ENCODE measurements around the gene RHOV. TPM values are rescaled to one million over a fixed set of nuclear protein-coding genes. Genes with fewer than 3 reads are reported as not detected.

Gene RHOV
- total and polyA plus RNA-seq, 5 experiments from 2014 or later: not detected

DNA sequence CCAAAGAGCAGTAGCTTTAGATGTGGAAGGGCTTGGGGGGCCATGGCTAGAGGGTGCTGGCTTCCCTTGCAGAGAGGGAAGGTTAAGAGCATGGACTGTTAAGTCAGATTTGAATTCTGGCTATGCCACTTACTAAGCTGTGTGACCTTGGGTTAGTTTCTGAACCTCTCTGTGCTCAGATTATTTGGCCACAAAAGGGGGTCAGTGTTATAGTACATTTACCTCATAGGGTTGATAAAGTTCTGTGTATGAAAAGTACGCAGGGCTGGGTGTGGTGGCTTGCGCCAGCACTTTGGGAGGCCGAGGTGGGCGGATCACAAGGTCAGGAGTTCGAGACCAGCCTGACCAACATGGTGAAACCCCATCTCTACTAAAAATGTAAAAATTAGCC lies 27.0 kb upstream of the RHOV start:
- ATAC-seq (no peak), DNase-seq (no peak)
- peaks cover 0 to 78% (median 12%) of the 10 kb centered on the region in 3 donors for H3K36me3 Mint-ChIP-seq
- POLR2A ChIA-PET: no interaction called here
- H3K9me3 Mint-ChIP-seq: no peaks in the 10 kb centered on the region
- peaks cover 6 to 51% (median 36%) of the 10 kb centered on the region in 4 donors for H3K4me1 Mint-ChIP-seq
- H3K4me3 Mint-ChIP-seq: no peak overlapping the region
- H3K27me3 Mint-ChIP-seq: no peaks in the 10 kb centered on the region
- H3K27ac Mint-ChIP-seq: peak overlapping the region in 3 of 10 donors; percentile 11 to 47 (median 40)

DNA sequence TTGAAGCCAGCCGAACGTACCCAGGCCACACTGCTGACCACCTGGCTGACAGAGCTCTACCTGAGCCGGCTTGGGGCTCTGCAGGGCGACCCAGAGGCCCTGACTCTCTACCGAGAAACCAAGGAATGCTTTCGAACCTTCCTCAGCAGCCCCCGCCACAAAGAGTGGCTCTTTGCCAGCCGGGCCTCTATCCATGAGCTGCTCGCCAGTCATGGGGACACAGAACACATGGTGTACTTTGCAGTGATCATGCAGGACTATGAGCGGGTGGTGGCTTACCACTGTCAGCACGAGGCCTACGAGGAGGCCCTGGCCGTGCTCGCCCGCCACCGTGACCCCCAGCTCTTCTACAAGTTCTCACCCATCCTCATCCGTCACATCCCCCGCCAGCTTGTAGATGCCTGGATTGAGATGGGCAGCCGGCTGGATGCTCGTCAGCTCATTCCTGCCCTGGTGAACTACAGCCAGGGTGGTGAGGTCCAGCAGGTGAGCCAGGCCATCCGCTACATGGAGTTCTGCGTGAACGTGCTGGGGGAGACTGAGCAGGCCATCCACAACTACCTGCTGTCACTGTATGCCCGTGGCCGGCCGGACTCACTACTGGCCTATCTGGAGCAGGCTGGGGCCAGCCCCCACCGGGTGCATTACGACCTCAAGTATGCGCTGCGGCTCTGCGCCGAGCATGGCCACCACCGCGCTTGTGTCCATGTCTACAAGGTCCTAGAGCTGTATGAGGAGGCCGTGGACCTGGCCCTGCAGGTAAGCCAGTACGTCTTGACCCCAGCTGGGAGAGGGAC lies 26.4 kb upstream of the RHOV start:
- Mint-ChIP-seq H3K27me3 (no peaks in the 10 kb centered on the region), H3K9me3 (no peaks in the 10 kb centered on the region), H3K4me1 (peaks cover 6 to 52% (median 39%) of the 10 kb centered on the region in 4 donors), H3K27ac (peak overlapping the region in 3 of 10 donors; percentile 11 to 47 (median 40)), H3K4me3 (no peak overlapping the region), H3K36me3 (peaks cover 0 to 81% (median 12%) of the 10 kb centered on the region in 3 donors)
- POLR2A ChIA-PET: no interaction called here
- no peak for ATAC-seq
- peak in 1 of 10 donors; percentile 34 for DNase-seq

DNA sequence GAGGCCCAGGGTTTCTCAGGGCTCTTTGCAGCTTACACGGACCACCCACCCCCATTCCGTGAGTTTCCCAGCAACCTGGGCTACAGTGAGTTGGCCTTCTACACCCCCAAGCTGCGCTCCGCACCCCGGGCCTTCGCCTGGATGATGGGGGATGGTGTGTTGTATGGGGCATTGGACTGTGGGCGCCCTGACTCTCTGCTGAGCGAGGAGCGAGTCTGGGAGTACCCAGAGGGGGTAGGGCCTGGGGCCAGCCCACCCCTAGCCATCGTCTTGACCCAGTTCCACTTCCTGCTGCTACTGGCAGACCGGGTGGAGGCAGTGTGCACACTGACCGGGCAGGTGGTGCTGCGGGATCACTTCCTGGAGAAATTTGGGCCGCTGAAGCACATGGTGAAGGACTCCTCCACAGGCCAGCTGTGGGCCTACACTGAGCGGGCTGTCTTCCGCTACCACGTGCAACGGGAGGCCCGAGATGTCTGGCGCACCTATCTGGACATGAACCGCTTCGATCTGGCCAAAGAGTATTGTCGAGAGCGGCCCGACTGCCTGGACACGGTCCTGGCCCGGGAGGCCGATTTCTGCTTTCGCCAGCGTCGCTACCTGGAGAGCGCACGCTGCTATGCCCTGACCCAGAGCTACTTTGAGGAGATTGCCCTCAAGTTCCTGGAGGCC lies 25.6 kb upstream of the RHOV start:
- no peak overlapping the region for H3K4me3 Mint-ChIP-seq
- DNase-seq (peak in 1 of 10 donors; percentile 60), ATAC-seq (no peak)
- H3K9me3 Mint-ChIP-seq: no peaks in the 10 kb centered on the region
- H3K27me3 Mint-ChIP-seq: no peaks in the 10 kb centered on the region
- peak overlapping the region in 1 of 10 donors; percentile 66 for H3K27ac Mint-ChIP-seq
- peaks cover 0 to 83% (median 12%) of the 10 kb centered on the region in 3 donors for H3K36me3 Mint-ChIP-seq
- H3K4me1 Mint-ChIP-seq: peaks cover 12 to 56% (median 44%) of the 10 kb centered on the region in 4 donors
- POLR2A ChIA-PET: interaction anchor here (1.7 kb wide), 1 partner anchor 41 kb away, joined by 5 read pairs; no protein-coding TSS in a partner anchor

DNA sequence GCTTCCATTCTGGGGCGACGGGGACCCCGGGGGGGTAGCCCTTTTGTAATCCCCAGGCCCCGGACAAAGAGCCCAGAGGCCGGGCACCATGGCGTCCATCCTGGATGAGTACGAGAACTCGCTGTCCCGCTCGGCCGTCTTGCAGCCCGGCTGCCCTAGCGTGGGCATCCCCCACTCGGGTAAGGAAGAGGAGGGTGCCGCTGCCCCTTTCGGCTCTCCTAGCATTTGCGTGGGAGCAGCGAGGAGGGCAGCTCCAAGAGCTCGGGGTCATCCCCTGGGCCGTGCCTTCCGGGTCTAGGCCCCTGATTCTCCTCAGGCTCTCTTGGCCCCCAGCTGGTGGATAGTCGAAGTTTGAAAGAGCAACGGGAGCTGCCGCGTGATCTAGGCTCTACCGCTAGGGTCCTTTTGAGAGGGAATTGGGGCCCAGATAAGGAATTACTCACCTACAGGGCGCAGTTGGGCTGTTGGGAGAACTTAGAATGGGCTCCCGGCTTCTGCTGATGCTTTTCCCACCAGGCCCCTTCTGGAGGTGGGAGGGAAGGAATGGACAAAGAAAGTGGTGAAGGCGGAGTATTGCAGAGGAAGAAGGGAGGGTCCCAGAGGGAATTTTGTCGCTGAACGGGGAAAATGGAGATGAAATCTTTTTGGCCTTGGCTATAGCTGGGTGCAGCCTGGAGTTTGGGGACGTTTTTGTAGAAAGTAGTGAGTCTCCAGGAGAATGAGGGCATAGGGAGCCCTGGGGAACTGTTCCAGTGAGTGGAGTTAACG lies 20.8 kb upstream of the RHOV start:
- peaks cover 0 to 42% (median 4%) of the 10 kb centered on the region in 3 donors for H3K36me3 Mint-ChIP-seq
- POLR2A ChIA-PET: interaction anchor here (1.0 to 6.0 kb wide), 14 partner anchors 9 to 587 kb away, joined by 3 to 49 read pairs (median 5); partner anchors contain the start of genes C15orf62, CHP1, INO80 and PLCB2
- H3K4me1 Mint-ChIP-seq: peaks cover 18 to 44% (median 39%) of the 10 kb centered on the region in 4 donors
- ATAC-seq (peak; percentile 59 to 65), DNase-seq (peak; percentile 28 to 75 (median 52))
- no peaks in the 10 kb centered on the region for H3K27me3 Mint-ChIP-seq
- H3K27ac Mint-ChIP-seq: peak overlapping the region; percentile 84 to 98 (median 97)
- H3K9me3 Mint-ChIP-seq: no peaks in the 10 kb centered on the region
- peak overlapping the region; percentile 95 to 100 (median 99) for H3K4me3 Mint-ChIP-seq

DNA sequence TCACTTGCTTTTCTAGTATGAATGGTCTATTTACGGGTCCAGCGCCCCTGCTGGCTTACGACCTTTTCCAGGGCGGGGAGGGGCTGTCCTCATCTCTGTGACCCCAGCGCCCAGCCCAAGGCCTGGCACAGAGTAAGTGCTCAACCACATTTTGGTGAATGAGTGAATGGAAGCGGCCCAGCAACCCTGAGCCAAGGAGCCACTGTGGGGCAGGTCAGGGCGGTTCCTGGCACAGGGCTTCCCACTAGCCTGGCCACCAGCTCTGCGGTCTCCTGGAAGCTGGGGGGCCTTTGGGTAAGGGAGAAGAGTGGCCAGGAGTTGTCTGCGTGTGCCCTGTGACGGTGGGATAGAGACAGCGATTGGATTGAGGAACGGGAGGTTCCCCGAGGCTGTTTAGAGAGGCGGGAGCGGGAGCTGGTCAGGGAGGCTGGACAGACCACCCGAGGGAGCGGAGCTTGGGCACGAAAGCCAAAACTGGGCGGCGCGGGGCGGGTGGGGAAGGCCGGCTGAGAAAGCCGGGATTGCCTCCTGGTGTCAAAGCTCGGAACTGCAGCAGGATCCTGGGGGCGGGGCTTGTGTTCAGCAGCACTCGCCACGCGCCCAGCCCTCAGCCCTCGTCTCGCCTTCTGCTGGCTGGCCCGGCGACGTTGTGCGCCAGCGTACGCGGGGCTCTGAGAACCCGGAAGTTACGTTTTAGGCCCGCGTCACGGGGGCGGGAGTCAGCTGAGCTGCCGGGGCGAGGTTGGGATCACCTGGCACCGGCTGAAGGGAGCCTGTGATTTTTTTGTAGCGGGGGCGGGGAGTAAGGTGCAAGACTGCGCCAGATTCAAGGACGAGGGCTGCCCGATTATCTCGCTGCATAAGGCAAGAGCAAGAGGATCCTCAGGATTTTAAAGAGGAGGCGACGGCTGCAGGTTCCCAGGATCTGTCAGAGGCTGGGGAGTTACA lies 20.0 kb upstream of the RHOV start, which contains the start of gene VPS18:
Gene VPS18, plus strand, starts transcription at position 718 of the 948 bp plus-strand sequence. CDS start 319 bp downstream, outside the sequence.
- no peaks in the 10 kb centered on the region for H3K9me3 Mint-ChIP-seq
- POLR2A ChIA-PET: interaction anchor here (1.0 to 6.0 kb wide), 13 partner anchors 10 to 587 kb away, joined by 3 to 49 read pairs (median 5); partner anchors contain the start of genes C15orf62, CHP1, INO80 and PLCB2

DNA sequence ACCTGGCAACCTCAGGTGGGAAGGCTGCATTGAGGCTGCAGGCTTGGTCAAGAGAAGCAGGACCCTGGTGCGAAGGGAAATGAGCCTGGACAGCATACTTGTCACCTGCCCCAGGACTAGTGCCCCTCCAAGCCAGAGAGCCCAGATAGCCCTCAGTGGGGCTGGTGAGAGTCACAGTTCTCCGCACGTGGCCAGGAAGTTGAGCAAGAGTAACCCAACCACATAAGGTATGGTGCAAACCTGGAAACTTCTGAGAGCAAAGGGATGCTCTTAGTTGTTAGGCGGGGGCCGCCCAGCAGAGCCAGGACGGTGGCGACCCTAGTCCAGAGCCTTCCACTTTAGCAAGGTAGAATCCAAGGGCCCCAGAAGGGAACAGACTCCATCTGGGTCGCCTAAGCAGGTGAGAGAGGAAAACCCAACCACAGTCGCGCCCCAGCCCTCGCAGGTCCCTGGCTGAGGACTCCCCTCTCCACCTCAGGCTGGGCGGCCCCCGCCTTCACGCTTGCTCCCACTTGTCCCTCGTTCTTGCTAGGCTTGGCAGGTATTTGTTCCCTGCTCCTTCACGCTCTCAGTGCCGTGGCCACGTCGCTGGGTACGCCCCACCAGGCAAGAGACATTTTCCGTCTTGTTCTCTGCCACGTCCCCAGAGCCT lies 19.1 kb upstream of the RHOV start:
- POLR2A ChIA-PET: interaction anchor here (1.5 to 6.0 kb wide), 2 partner anchors 15 to 35 kb away, joined by 13 to 49 read pairs; no protein-coding TSS in a partner anchor
- H3K4me3 Mint-ChIP-seq: peak overlapping the region; percentile 8 to 100 (median 82)
- peak overlapping the region in 9 of 10 donors; percentile 28 to 98 (median 97) for H3K27ac Mint-ChIP-seq
- DNase-seq (peak in 1 of 10 donors; percentile 62), ATAC-seq (no peak)
- no peaks in the 10 kb centered on the region for H3K9me3 Mint-ChIP-seq
- peaks cover 0 to 25% (median 0%) of the 10 kb centered on the region in 3 donors for H3K36me3 Mint-ChIP-seq
- H3K27me3 Mint-ChIP-seq: no peaks in the 10 kb centered on the region
- H3K4me1 Mint-ChIP-seq: peaks cover 18 to 41% (median 37%) of the 10 kb centered on the region in 4 donors

More for the DNA sequence above, 20.0 kb upstream of the RHOV start, which contains the start of gene VPS18:
- H3K4me3 Mint-ChIP-seq: peak within 1 kb of the TSS; percentile 95 to 100 (median 99)
- H3K36me3 Mint-ChIP-seq: peaks cover 0 to 34% (median 3%) of the 10 kb centered on the region in 3 donors
- H3K4me1 Mint-ChIP-seq: peaks cover 18 to 44% (median 38%) of the 10 kb centered on the region in 4 donors
- no peaks in the 10 kb centered on the region for H3K27me3 Mint-ChIP-seq
- DNase-seq (peak; percentile 97 to 99 (median 98)), ATAC-seq (peak; percentile 96 to 97)
- H3K27ac Mint-ChIP-seq: peak within 1 kb of the TSS; percentile 84 to 98 (median 97)

DNA sequence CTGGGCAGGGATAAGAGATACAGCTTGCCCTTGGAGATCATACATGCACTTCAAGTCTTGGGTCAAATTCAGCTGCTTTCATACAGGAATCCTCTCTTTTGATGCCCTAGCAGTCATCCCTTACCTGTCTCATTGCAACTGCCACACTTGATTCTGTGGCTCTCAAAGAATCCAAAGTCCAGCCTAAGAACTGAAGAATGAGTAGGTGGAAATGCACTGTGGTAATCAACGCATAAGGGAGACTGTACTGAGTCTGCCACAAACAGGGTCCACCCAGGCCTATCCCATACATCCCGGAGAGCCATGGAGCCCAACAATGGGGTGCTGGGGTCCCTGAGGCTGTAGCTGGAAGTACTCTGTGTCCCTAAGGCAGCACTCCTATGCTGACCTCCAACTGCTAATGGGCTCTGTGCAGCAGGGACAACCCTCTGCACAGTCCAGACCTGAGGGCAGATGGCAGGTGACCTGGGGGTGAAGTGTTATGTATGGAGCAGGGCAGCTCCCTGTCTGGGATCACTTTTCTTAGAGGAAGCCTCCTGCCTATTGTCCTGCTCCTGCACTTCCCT lies 18.5 kb upstream of the RHOV start:
- ATAC-seq (no peak), DNase-seq (peak in 1 of 10 donors; percentile 45)
- POLR2A ChIA-PET: interaction anchor here (0.6 to 6.0 kb wide), 3 partner anchors 18 to 246 kb away, joined by 4 to 49 read pairs (median 4); partner anchors contain the start of gene RHOV
- H3K4me1 Mint-ChIP-seq: peaks cover 18 to 38% (median 36%) of the 10 kb centered on the region in 4 donors
- H3K36me3 Mint-ChIP-seq: peaks cover 0 to 19% (median 0%) of the 10 kb centered on the region in 3 donors
- H3K27ac Mint-ChIP-seq: peak overlapping the region in 6 of 10 donors; percentile 28 to 84 (median 50)
- peak overlapping the region in 6 of 10 donors; percentile 8 to 69 (median 46) for H3K4me3 Mint-ChIP-seq
- H3K9me3 Mint-ChIP-seq: no peaks in the 10 kb centered on the region
- no peaks in the 10 kb centered on the region for H3K27me3 Mint-ChIP-seq

DNA sequence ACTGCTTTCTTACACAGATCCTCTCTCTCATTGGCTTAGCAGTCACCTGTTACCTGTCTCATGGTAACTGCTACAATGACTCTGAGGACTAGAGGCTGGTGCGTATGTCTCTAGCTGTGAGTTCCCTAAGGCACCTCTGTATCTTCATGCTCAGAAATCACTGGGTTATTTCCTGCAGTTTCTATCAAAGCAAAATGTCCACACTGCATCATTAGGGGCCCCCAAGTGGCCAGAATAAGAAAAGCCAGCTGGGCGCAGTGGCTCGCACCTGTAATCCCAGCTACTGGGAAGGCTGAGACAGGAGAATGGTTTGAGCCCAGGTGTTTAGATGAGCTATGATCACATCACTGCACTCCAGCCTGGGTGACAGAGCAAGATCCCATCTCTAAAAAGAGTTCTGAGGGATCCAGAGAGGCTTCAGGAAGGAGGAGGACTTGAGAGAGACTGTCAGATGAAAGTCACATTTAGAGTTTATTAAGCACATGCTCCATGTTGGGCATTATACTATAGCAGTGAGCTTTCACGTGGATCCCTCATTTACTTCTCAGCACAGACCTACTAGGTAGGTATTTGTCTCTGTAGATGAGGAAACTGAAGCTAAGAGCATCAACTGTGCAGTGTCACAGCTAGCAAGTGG lies 17.9 kb upstream of the RHOV start:
- Mint-ChIP-seq H3K4me1 (peaks cover 18 to 36% (median 35%) of the 10 kb centered on the region in 4 donors), H3K9me3 (no peaks in the 10 kb centered on the region), H3K27me3 (no peaks in the 10 kb centered on the region), H3K36me3 (peaks cover 0 to 13% (median 0%) of the 10 kb centered on the region in 3 donors), H3K27ac (peak overlapping the region in 3 of 10 donors; percentile 10 to 84 (median 15)), H3K4me3 (peak overlapping the region in 2 of 10 donors; percentile 15 to 57)
- ATAC-seq (no peak), DNase-seq (peak in 1 of 10 donors; percentile 63)
- POLR2A ChIA-PET: interaction anchor here (0.6 to 6.0 kb wide), 3 partner anchors 18 to 246 kb away, joined by 4 to 49 read pairs (median 4); partner anchors contain the start of gene RHOV

DNA sequence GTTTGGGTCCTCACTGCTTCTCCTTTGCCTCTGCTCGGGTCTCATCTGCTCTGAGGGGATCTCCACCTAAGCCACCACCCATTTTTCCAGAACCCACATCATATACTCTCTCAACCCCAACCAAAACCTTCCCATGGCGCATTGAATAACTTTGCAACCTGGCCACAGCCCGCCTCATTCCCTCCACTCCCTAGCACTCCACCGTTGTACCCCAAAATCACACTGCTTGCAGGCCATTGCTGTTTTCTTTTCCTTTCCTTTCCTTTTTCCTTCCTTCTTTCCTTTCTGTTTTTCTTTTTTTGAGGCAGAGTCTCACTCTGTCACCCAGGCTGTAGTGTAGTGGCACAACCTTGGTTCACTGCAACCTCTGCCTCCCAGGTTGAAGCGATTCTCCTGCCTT lies 17.1 kb upstream of the RHOV start:
- H3K4me1 Mint-ChIP-seq: peaks cover 21 to 39% (median 34%) of the 10 kb centered on the region in 4 donors
- ATAC-seq: no peak
- H3K9me3 Mint-ChIP-seq: no peaks in the 10 kb centered on the region
- H3K36me3 Mint-ChIP-seq: peaks cover 0 to 5% (median 0%) of the 10 kb centered on the region in 3 donors
- no peak for DNase-seq
- POLR2A ChIA-PET: interaction anchor here (6.0 kb wide), 1 partner anchor 33 kb away, joined by 49 read pairs; no protein-coding TSS in a partner anchor
- no peaks in the 10 kb centered on the region for H3K27me3 Mint-ChIP-seq
- no peak overlapping the region for H3K27ac Mint-ChIP-seq
- H3K4me3 Mint-ChIP-seq: no peak overlapping the region

DNA sequence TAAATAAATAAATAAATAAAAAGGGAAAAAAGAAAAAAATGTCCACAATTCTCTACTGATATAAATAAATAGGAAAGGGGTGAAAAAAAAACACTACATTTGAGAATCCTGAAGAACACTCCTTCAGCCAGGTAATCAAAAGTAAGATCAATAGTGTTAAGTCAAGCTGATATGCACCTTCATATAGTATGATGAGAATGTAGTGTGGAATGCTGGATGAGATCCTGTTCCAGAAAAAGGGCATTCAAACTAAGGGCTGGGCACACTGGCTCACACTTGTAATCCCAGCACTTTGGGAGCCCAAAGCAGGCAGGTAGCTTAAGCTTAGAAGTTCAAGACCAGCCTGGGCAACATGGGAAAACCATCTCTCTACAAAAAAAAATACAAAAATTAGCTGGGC lies 15.1 kb upstream of the RHOV start:
- no peak for ATAC-seq
- no peak overlapping the region for H3K27ac Mint-ChIP-seq
- H3K36me3 Mint-ChIP-seq: no peaks in the 10 kb centered on the region
- no peak for DNase-seq
- H3K4me1 Mint-ChIP-seq: peaks cover 18 to 35% (median 29%) of the 10 kb centered on the region in 4 donors
- no peaks in the 10 kb centered on the region for H3K9me3 Mint-ChIP-seq
- no peak overlapping the region for H3K4me3 Mint-ChIP-seq
- POLR2A ChIA-PET: interaction anchor here (1.0 kb wide), 1 partner anchor 10 kb away, joined by 3 read pairs; no protein-coding TSS in a partner anchor
- no peaks in the 10 kb centered on the region for H3K27me3 Mint-ChIP-seq

Data from naive thymus-derived CD8-positive, alpha-beta T cell (primary cell).